Measurements from ENCODE around the gene MRPL27.

The MRPL27 gene

GRCh38 chr17:50362661-50363060 is 10.3 kb downstream of the MRPL27 start:
- no peak for TF ChIP-seq EZH2 (IDR thresholded peaks at IDR 0.05; ENCODE audit: borderline replicate concordance, low read length)
- Histone ChIP-seq H3K4me1 (ENCODE audit: insufficient read depth, low read length, severe bottlenecking) (peaks cover 6% of the 10 kb centered on the region), H3F3A (ENCODE audit: insufficient read depth, low read length) (no peaks in the 10 kb centered on the region), H3K9me2 (ENCODE audit: low read depth, low read length) (no peaks in the 10 kb centered on the region), H3K79me2 (ENCODE audit: insufficient read depth, low read length) (no peaks in the 10 kb centered on the region), H3K36me3 (ENCODE audit: insufficient read depth, low read length) (peaks cover 47% of the 10 kb centered on the region), H3K4me3 (ENCODE audit: low read depth, low read length, poor library complexity, severe bottlenecking) (no peak overlapping the region), H3K4me2 (ENCODE audit: low read length) (no peak overlapping the region), H3K9me3 (ENCODE audit: low read length) (no peaks in the 10 kb centered on the region), H3K9ac (ENCODE audit: low read length) (no peak overlapping the region), H4K20me1 (ENCODE audit: insufficient read depth, low read length) (no peaks in the 10 kb centered on the region), H2AFZ (ENCODE audit: low read length) (no peak overlapping the region), H3K27me3 (ENCODE audit: insufficient read depth, low read length) (no peaks in the 10 kb centered on the region), H3K27ac (ENCODE audit: low read depth, low read length, poor library complexity, severe bottlenecking) (no peak overlapping the region)

- no peaks in the 10 kb centered on the region for H3F3A ChIP-seq (ENCODE audit: insufficient read depth, low read length)
- TF ChIP-seq EZH2 (IDR thresholded peaks at IDR 0.05; ENCODE audit: borderline replicate concordance, low read length) (no peak), CTCF (IDR thresholded peaks at IDR 0.05; ENCODE audit: low read length) (peak; percentile 85)
- H3K4me2 ChIP-seq (ENCODE audit: low read length) = no peak overlapping the region; the same call in 1 of the 2 replicates
- peaks cover 6% of the 10 kb centered on the region for H3K4me1 ChIP-seq (ENCODE audit: insufficient read depth, low read length, severe bottlenecking)
- H3K4me3 ChIP-seq (ENCODE audit: low read depth, low read length, poor library complexity, severe bottlenecking) = no peak overlapping the region
- H3K9ac ChIP-seq (ENCODE audit: low read length) = no peak overlapping the region
- no peaks in the 10 kb centered on the region for H3K9me2 ChIP-seq (ENCODE audit: low read depth, low read length)
- no peaks in the 10 kb centered on the region for H3K79me2 ChIP-seq (ENCODE audit: insufficient read depth, low read length)
- H3K36me3 ChIP-seq (ENCODE audit: insufficient read depth, low read length) = peaks cover 46% of the 10 kb centered on the region
- H2AFZ ChIP-seq (ENCODE audit: low read length) = no peak overlapping the region
- H3K27me3 ChIP-seq (ENCODE audit: insufficient read depth, low read length) = no peaks in the 10 kb centered on the region
- H3K27ac ChIP-seq (ENCODE audit: low read depth, low read length, poor library complexity, severe bottlenecking) = no peak overlapping the region
- no peaks in the 10 kb centered on the region for H3K9me3 ChIP-seq (ENCODE audit: low read length)
- H4K20me1 ChIP-seq (ENCODE audit: insufficient read depth, low read length) = no peaks in the 10 kb centered on the region
Observed at GRCh38 chr17:50361561-50362480, 11.2 kb downstream of the MRPL27 start.

- Histone ChIP-seq H3K4me1 (ENCODE audit: insufficient read depth, low read length, severe bottlenecking) (peaks cover 6% of the 10 kb centered on the region), H3F3A (ENCODE audit: insufficient read depth, low read length) (no peaks in the 10 kb centered on the region), H3K9me2 (ENCODE audit: low read depth, low read length) (no peaks in the 10 kb centered on the region), H3K27ac (ENCODE audit: low read depth, low read length, poor library complexity, severe bottlenecking) (no peak overlapping the region), H3K4me3 (ENCODE audit: low read depth, low read length, poor library complexity, severe bottlenecking) (no peak overlapping the region), H3K9me3 (ENCODE audit: low read length) (no peaks in the 10 kb centered on the region), H3K4me2 (ENCODE audit: low read length) (no peak overlapping the region), H3K9ac (ENCODE audit: low read length) (no peak overlapping the region), H2AFZ (ENCODE audit: low read length) (no peak overlapping the region), H3K36me3 (ENCODE audit: insufficient read depth, low read length) (peaks cover 50% of the 10 kb centered on the region), H4K20me1 (ENCODE audit: insufficient read depth, low read length) (no peaks in the 10 kb centered on the region), H3K27me3 (ENCODE audit: insufficient read depth, low read length) (no peaks in the 10 kb centered on the region), H3K79me2 (ENCODE audit: insufficient read depth, low read length) (no peaks in the 10 kb centered on the region)
- TF ChIP-seq EZH2 (IDR thresholded peaks at IDR 0.05; ENCODE audit: borderline replicate concordance, low read length) = no peak
- no peak for TF ChIP-seq CTCF (IDR thresholded peaks at IDR 0.05; ENCODE audit: low read length)
Observed at GRCh38 chr17:50360486-50361115, 12.4 kb downstream of the MRPL27 start.

Data from OCI-LY1 (cell line).